Small intestine (tissue), 7 donors: ENCODE measurements around the gene PSMA2. TPM values are rescaled to one million over a fixed set of nuclear protein-coding genes. Genes with fewer than 3 reads are reported as not detected.

Experiments used
- DNase-seq, 2 donors: peaks; one replicate each; pipeline versions ENCODE4 v3.0.0 to v3.0.0-alpha.2; 2013
- FAIRE-seq: peaks from 2 replicates; lab custom pipeline; 2012; peaks lifted over from hg19 to GRCh38; lab: Jason Lieb, UNC
- H3K27ac ChIP-seq, 3 donors: one replicate each; pipeline ENCODE4 v1.5.1; 2013; ENCODE audit warnings: low read length in 2 of 3, mild to moderate bottlenecking in 2 of 3, control low read depth in 1 of 3, inconsistent platforms in 1 of 3, low read depth in 1 of 3, moderate library complexity in 1 of 3
- H3K27me3 ChIP-seq, 3 donors: one replicate each; pipeline ENCODE4 v1.6.1; 2013; ENCODE audit warnings: low read length in 3 of 3, inconsistent platforms in 1 of 3; ENCODE audit not compliant: control insufficient read depth in 3 of 3, insufficient read depth in 3 of 3
- H3K36me3 ChIP-seq, 3 donors: one replicate each; pipeline ENCODE4 v1.6.1; 2013; ENCODE audit warnings: low read length in 3 of 3, inconsistent platforms in 1 of 3, low read depth in 1 of 3, mild to moderate bottlenecking in 1 of 3, moderate library complexity in 1 of 3; ENCODE audit not compliant: control insufficient read depth in 3 of 3, insufficient read depth in 2 of 3
- H3K4me1 ChIP-seq, 3 donors: one replicate each; pipeline ENCODE4 v1.6.1; 2013; ENCODE audit warnings: low read length in 2 of 3, inconsistent platforms in 1 of 3, low read depth in 1 of 3, mild to moderate bottlenecking in 1 of 3, moderate library complexity in 1 of 3; ENCODE audit not compliant: control insufficient read depth in 3 of 3, insufficient read depth in 2 of 3
- H3K4me3 ChIP-seq, 3 donors: one replicate each; pipeline ENCODE4 v1.5.1; 2013; ENCODE audit warnings: low read length in 3 of 3, control low read depth in 1 of 3, inconsistent platforms in 1 of 3, low read depth in 1 of 3, mild to moderate bottlenecking in 1 of 3, moderate library complexity in 1 of 3
- H3K9me3 ChIP-seq, 2 donors: one replicate each; pipeline ENCODE4 v1.6.1; 2013; ENCODE audit warnings: low read depth in 1 of 2, low read length in 1 of 2; ENCODE audit not compliant: control insufficient read depth in 2 of 2, insufficient read depth in 1 of 2
- WGBS, 3 donors: extraction: QIAGEN DNeasy Blood & Tissue Kit; methylation state at CpG; one replicate each; pipeline ENCODE4 v1.1.7; 2013; 5-methylcytosine and 5-hydroxymethylcytosine counted together
- polyA plus RNA-seq, 4 donors: library from polyadenylated mRNA; stranded (reverse) in 3 of 4; unstranded in 1 of 4; fragments of 200-250 nt in 3 of 4; fragments of 120-200 nt in 1 of 4; gene quantifications; one replicate each; pipeline versions ENCODE4 v1.2.1 to v1.2.3, GENCODE V29; 2013
- donor health status: healthy with polysubstance abuse.
- donor health status: control.
- donor health status: control.
- donor health status: Bipolar disorder and iron deficiency.
- donor health status: healthy.

PSMA2 gene
- polyA plus RNA-seq, 4 donors, result 130 to 181 (median 155) TPM

GRCh38 chr7:42910306-42910705 lies 21.7 kb downstream of the PSMA2 start:
- FAIRE-seq (no peak), DNase-seq (no peak)
- H3K4me3 ChIP-seq, result no peak overlapping the region
- H3K27me3 ChIP-seq, result no peaks in the 10 kb centered on the region
- no peaks in the 10 kb centered on the region for H3K9me3 ChIP-seq
- H3K36me3 ChIP-seq, result peaks cover 0 to 2% (median 0%) of the 10 kb centered on the region in 3 donors
- 90 to 98% (median 97%) methylated on average over 2 of the region's 2 CpGs for WGBS, 3 donors
- peaks cover 0 to 23% (median 2%) of the 10 kb centered on the region in 3 donors for H3K4me1 ChIP-seq
- no peak overlapping the region for H3K27ac ChIP-seq

GRCh38 chr7:42907316-42907715 lies 24.7 kb downstream of the PSMA2 start:
- no peak overlapping the region for H3K27ac ChIP-seq
- peak; percentile 25 to 43 for DNase-seq
- no peaks in the 10 kb centered on the region for H3K27me3 ChIP-seq
- H3K36me3 ChIP-seq, result peaks cover 0 to 2% (median 0%) of the 10 kb centered on the region in 3 donors
- no peak overlapping the region for H3K4me3 ChIP-seq
- no peaks in the 10 kb centered on the region for H3K9me3 ChIP-seq
- no peak for FAIRE-seq
- peaks cover 0 to 19% (median 2%) of the 10 kb centered on the region in 3 donors for H3K4me1 ChIP-seq

GRCh38 chr7:42906181-42906580 lies 25.8 kb downstream of the PSMA2 start:
- Histone ChIP-seq H3K27me3 (no peaks in the 10 kb centered on the region), H3K36me3 (peaks cover 0 to 2% (median 0%) of the 10 kb centered on the region in 3 donors), H3K4me3 (no peak overlapping the region), H3K9me3 (no peaks in the 10 kb centered on the region), H3K27ac (no peak overlapping the region), H3K4me1 (peaks cover 0 to 18% (median 2%) of the 10 kb centered on the region in 3 donors)
- FAIRE-seq (no peak), DNase-seq (no peak)
- 91 to 95% (median 93%) methylated on average over 1 of the region's 1 CpG for WGBS, 3 donors

GRCh38 chr7:42902331-42902730 lies 29.6 kb downstream of the PSMA2 start:
- DNase-seq (no peak), FAIRE-seq (no peak)
- H3K4me1 ChIP-seq, result peaks cover 0 to 3% (median 0%) of the 10 kb centered on the region in 3 donors
- H3K27me3 ChIP-seq, result no peaks in the 10 kb centered on the region
- WGBS, 3 donors, result 50 to 68% (median 65%) methylated on average over 3 of the region's 3 CpGs
- no peaks in the 10 kb centered on the region for H3K9me3 ChIP-seq
- no peak overlapping the region for H3K27ac ChIP-seq
- H3K36me3 ChIP-seq, result no peaks in the 10 kb centered on the region
- no peak overlapping the region for H3K4me3 ChIP-seq

- Histone ChIP-seq H3K36me3 (no peaks in the 10 kb centered on the region), H3K27me3 (no peaks in the 10 kb centered on the region), H3K4me3 (no peak overlapping the region), H3K4me1 (no peaks in the 10 kb centered on the region), H3K27ac (no peak overlapping the region), H3K9me3 (no peaks in the 10 kb centered on the region)
- FAIRE-seq (no peak), DNase-seq (no peak)
Measured at GRCh38 chr7:42900842-42901241, 31.1 kb downstream of the PSMA2 start.

GRCh38 chr7:42893346-42894240 lies 38.4 kb downstream of the PSMA2 start:
- H3K4me1 ChIP-seq, result no peaks in the 10 kb centered on the region
- H3K9me3 ChIP-seq, result peaks cover 0 to 10% of the 10 kb centered on the region in 2 donors
- H3K36me3 ChIP-seq, result no peaks in the 10 kb centered on the region
- no peaks in the 10 kb centered on the region for H3K27me3 ChIP-seq
- H3K4me3 ChIP-seq, result no peak overlapping the region
- DNase-seq (no peak), FAIRE-seq (no peak)
- no peak overlapping the region for H3K27ac ChIP-seq
- 76 to 78% (median 77%) methylated on average over 9 of the region's 9 CpGs for WGBS, 3 donors

GRCh38 chr7:42886893-42887505 lies 45.0 kb downstream of the PSMA2 start:
- H3K4me1 ChIP-seq, result peaks cover 0 to 5% (median 0%) of the 10 kb centered on the region in 3 donors
- H3K27ac ChIP-seq, result no peak overlapping the region
- DNase-seq (no peak), FAIRE-seq (no peak)
- H3K36me3 ChIP-seq, result peaks cover 0 to 4% (median 0%) of the 10 kb centered on the region in 3 donors
- H3K4me3 ChIP-seq, result no peak overlapping the region
- no peaks in the 10 kb centered on the region for H3K9me3 ChIP-seq
- no peaks in the 10 kb centered on the region for H3K27me3 ChIP-seq

GRCh38 chr7:42886129-42886528 lies 45.8 kb downstream of the PSMA2 start:
- Histone ChIP-seq H3K27me3 (no peaks in the 10 kb centered on the region), H3K36me3 (peaks cover 0 to 4% (median 0%) of the 10 kb centered on the region in 3 donors), H3K9me3 (no peaks in the 10 kb centered on the region), H3K27ac (no peak overlapping the region), H3K4me1 (peaks cover 0 to 5% (median 0%) of the 10 kb centered on the region in 3 donors), H3K4me3 (no peak overlapping the region)
- 82 to 88% (median 87%) methylated on average over 2 of the region's 2 CpGs for WGBS, 3 donors
- no peak for DNase-seq
- FAIRE-seq, result no peak
